GM18502 (cell line): ENCODE results near the gene INTS6L.
A peak's percentile ranks its signal among the peaks of the same experiment; 100 is the strongest.

Experiments used
- ATAC-seq: cut with Tn5 transposase; IDR thresholded peaks from one replicate; pipeline ENCODE4 v1.9.1; 2021; ENCODE audit warnings: mild to moderate bottlenecking; ENCODE audit not compliant: unreplicated experiment, poor library complexity

The INTS6L gene

GRCh38 chrX:135520553-135521404 lies at the start of gene INTS6L:
TSS of gene INTS6L (plus strand) at chrX:135520660. CDS start at chrX:135520993, 333 bp downstream.
- peak; percentile 82 for ATAC-seq

- no peak for ATAC-seq
Measured at GRCh38 chrX:135476378-135476777, 44.1 kb upstream of the INTS6L start.

- no peak for ATAC-seq
Measured at GRCh38 chrX:135477576-135477975, 42.9 kb upstream of the INTS6L start.

GRCh38 chrX:135480076-135480475 lies 40.4 kb upstream of the INTS6L start:
- no peak for ATAC-seq

- ATAC-seq, result no peak
Measured at GRCh38 chrX:135481696-135482179, 38.7 kb upstream of the INTS6L start.

- no peak for ATAC-seq
Measured at GRCh38 chrX:135484641-135485289, 35.7 kb upstream of the INTS6L start.

- peak; percentile 87 for ATAC-seq
Measured at GRCh38 chrX:135489542-135489941, 30.9 kb upstream of the INTS6L start.

- no peak for ATAC-seq
Measured at GRCh38 chrX:135490979-135491514, 29.4 kb upstream of the INTS6L start.

GRCh38 chrX:135494453-135494852 lies 26.0 kb upstream of the INTS6L start:
- no peak for ATAC-seq

- ATAC-seq, result no peak
Measured at GRCh38 chrX:135497736-135498135, 22.7 kb upstream of the INTS6L start.

- no peak for ATAC-seq
Measured at GRCh38 chrX:135498236-135498635, 22.2 kb upstream of the INTS6L start.

GRCh38 chrX:135505351-135505750 lies 15.1 kb upstream of the INTS6L start:
- no peak for ATAC-seq

- no peak for ATAC-seq
Measured at GRCh38 chrX:135509885-135510284, 10.6 kb upstream of the INTS6L start.

GRCh38 chrX:135512508-135513129 lies 7.8 kb upstream of the INTS6L start:
- ATAC-seq, result no peak

GRCh38 chrX:135513130-135513515 lies 7.3 kb upstream of the INTS6L start:
- ATAC-seq, result no peak

GRCh38 chrX:135516376-135516775 lies 4.1 kb upstream of the INTS6L start:
- ATAC-seq, result no peak

- ATAC-seq, result no peak
Measured at GRCh38 chrX:135518161-135518560, 2.3 kb upstream of the INTS6L start.

GRCh38 chrX:135520022-135520552 lies 373 bp upstream of the INTS6L start:
- peak; percentile 1 for ATAC-seq

GRCh38 chrX:135521405-135522131 lies 1.1 kb downstream of the INTS6L start:
- peak; percentile 59 for ATAC-seq

GRCh38 chrX:135522132-135522530 lies 1.7 kb downstream of the INTS6L start:
- no peak for ATAC-seq
